Spinal cord (tissue), 10 donors: ENCODE results near the gene RNASE8. TPM values are rescaled to one million over a fixed set of nuclear protein-coding genes. Genes with fewer than 3 reads are reported as not detected.
A peak's percentile ranks its signal among the peaks of the same experiment; 100 is the strongest.

Experiments
- DNase-seq, 6 donors: peaks; one replicate each; pipeline versions ENCODE4 v3.0.0 to v3.0.0-alpha.2; 2013 to 2015; ENCODE audit warnings: low spot score in 6 of 6, low read depth in 4 of 6
- H3K27ac ChIP-seq: one replicate; pipeline ENCODE4 v1.5.1; 2013; ENCODE audit warnings: low read depth, low read length, control low read depth
- H3K27me3 ChIP-seq: one replicate; pipeline ENCODE4 v1.6.1; 2013; ENCODE audit warnings: low read length; ENCODE audit not compliant: control insufficient read depth, insufficient read depth
- H3K36me3 ChIP-seq: one replicate; pipeline ENCODE4 v1.6.1; 2013; ENCODE audit warnings: low read length; ENCODE audit not compliant: control insufficient read depth, insufficient read depth
- H3K4me1 ChIP-seq: one replicate; pipeline ENCODE4 v1.6.1; 2013; ENCODE audit warnings: low read length; ENCODE audit not compliant: control insufficient read depth, insufficient read depth
- H3K4me3 ChIP-seq: one replicate; pipeline ENCODE4 v1.5.1; 2013; ENCODE audit warnings: low read depth, low read length, control low read depth
- H3K9me3 ChIP-seq: one replicate; pipeline ENCODE4 v1.6.1; 2013; ENCODE audit warnings: low read length; ENCODE audit not compliant: control insufficient read depth, insufficient read depth
- WGBS: methylation state at CpG from one replicate; pipeline ENCODE4 v1.1.5; 2013; ENCODE audit warnings: missing lambda C conversion rate; ENCODE audit not compliant: insufficient coverage; 5-methylcytosine and 5-hydroxymethylcytosine counted together
- polyA plus RNA-seq, 2 donors: library from polyadenylated mRNA; unstranded; fragments of 120-200 nt; gene quantifications; one replicate each; pipeline ENCODE4 v1.2.1, GENCODE V29; 2013; ENCODE audit not compliant: insufficient read length in 2 of 2
- total RNA-seq, 2 donors: library from RNA; depleted of rRNA in 1 of 2; stranded (reverse); fragments of 120-200 nt in 1 of 2; fragments of >200 nt in 1 of 2; gene quantifications; one replicate each; pipeline versions ENCODE4 v1.2.3 to v1.2.4, GENCODE V29; 2013 to 2014
- donor health status: healthy.

The RNASE8 gene
- total and polyA plus RNA-seq, 4 donors, result not detected

GRCh38 chr14:21096978-21097635 is 39.5 kb downstream of the RNASE8 start:
- Histone ChIP-seq H3K4me3 (peak overlapping the region; percentile 39), H3K27ac (peak overlapping the region; percentile 91), H3K9me3 (no peaks in the 10 kb centered on the region), H3K4me1 (peaks cover 45% of the 10 kb centered on the region), H3K27me3 (no peaks in the 10 kb centered on the region), H3K36me3 (peaks cover 13% of the 10 kb centered on the region)
- peak in 1 of 6 donors; percentile 31 for DNase-seq
- 26% methylated on average over 4 of the region's 10 CpGs for WGBS

GRCh38 chr14:21097636-21098075 is 40.0 kb downstream of the RNASE8 start:
- no peaks in the 10 kb centered on the region for H3K27me3 ChIP-seq
- H3K27ac ChIP-seq, result peak overlapping the region; percentile 91
- WGBS, result 0% methylated on average over 7 of the region's 19 CpGs
- no peaks in the 10 kb centered on the region for H3K9me3 ChIP-seq
- peaks cover 46% of the 10 kb centered on the region for H3K4me1 ChIP-seq
- H3K4me3 ChIP-seq, result peak overlapping the region; percentile 39
- peak in 1 of 6 donors; percentile 47 for DNase-seq
- H3K36me3 ChIP-seq, result peaks cover 8% of the 10 kb centered on the region

GRCh38 chr14:21098076-21098891 is 40.7 kb downstream of the RNASE8 start, which contains the start of gene ZNF219:
TSS of gene ZNF219 (minus strand) at chr14:21098655. CDS start at chr14:21093591, 5,064 bp downstream.
- peak in 2 of 6 donors; percentile 87 for DNase-seq
- H3K4me3 ChIP-seq, result peak within 1 kb of the TSS; percentile 75
- H3K4me1 ChIP-seq, result peaks cover 46% of the 10 kb centered on the region
- WGBS, result 0% methylated on average over 16 of the region's 90 CpGs
- H3K27ac ChIP-seq, result peak within 1 kb of the TSS; percentile 92
- H3K36me3 ChIP-seq, result peaks cover 1% of the 10 kb centered on the region
- H3K9me3 ChIP-seq, result no peaks in the 10 kb centered on the region
- H3K27me3 ChIP-seq, result no peaks in the 10 kb centered on the region

- WGBS, result no CpG with 5 or more reads among the region's 16 CpGs
- H3K4me1 ChIP-seq, result peaks cover 44% of the 10 kb centered on the region
- H3K27me3 ChIP-seq, result no peaks in the 10 kb centered on the region
- peak overlapping the region; percentile 92 for H3K27ac ChIP-seq
- peak overlapping the region; percentile 75 for H3K4me3 ChIP-seq
- no peaks in the 10 kb centered on the region for H3K9me3 ChIP-seq
- DNase-seq, result no peak
- H3K36me3 ChIP-seq, result no peaks in the 10 kb centered on the region
These were observed 41.4 kb downstream of the RNASE8 start for GRCh38 chr14:21098892-21099595.

GRCh38 chr14:21099596-21099985 is 42.0 kb downstream of the RNASE8 start:
- Histone ChIP-seq H3K27ac (peak overlapping the region; percentile 92), H3K9me3 (no peaks in the 10 kb centered on the region), H3K36me3 (no peaks in the 10 kb centered on the region), H3K4me1 (peaks cover 45% of the 10 kb centered on the region), H3K27me3 (no peaks in the 10 kb centered on the region), H3K4me3 (peak overlapping the region; percentile 75)
- no CpG with 5 or more reads among the region's 5 CpGs for WGBS
- DNase-seq, result no peak

- Histone ChIP-seq H3K4me3 (no peak within 1 kb of the TSS), H3K27me3 (no peaks in the 10 kb centered on the region), H3K27ac (peak within 1 kb of the TSS; percentile 92), H3K4me1 (peaks cover 46% of the 10 kb centered on the region), H3K9me3 (no peaks in the 10 kb centered on the region), H3K36me3 (no peaks in the 10 kb centered on the region)
- WGBS, result 100% methylated on average over 2 of the region's 5 CpGs
- no peak for DNase-seq
These were observed 43.3 kb downstream of the RNASE8 start, which contains the start of gene TMEM253 for GRCh38 chr14:21100931-21101330. TSS of gene TMEM253 (plus strand) at chr14:21101066. CDS start at chr14:21101344, 278 bp downstream.

GRCh38 chr14:21101802-21102413 is 44.3 kb downstream of the RNASE8 start:
- no peak overlapping the region for H3K4me3 ChIP-seq
- no peak overlapping the region for H3K27ac ChIP-seq
- no peaks in the 10 kb centered on the region for H3K27me3 ChIP-seq
- peaks cover 53% of the 10 kb centered on the region for H3K4me1 ChIP-seq
- H3K36me3 ChIP-seq, result no peaks in the 10 kb centered on the region
- H3K9me3 ChIP-seq, result no peaks in the 10 kb centered on the region
- no peak for DNase-seq
- 85% methylated on average over 3 of the region's 8 CpGs for WGBS

- peak overlapping the region; percentile 87 for H3K4me3 ChIP-seq
- peak in 1 of 6 donors; percentile 55 for DNase-seq
- WGBS, result 18% methylated on average over 5 of the region's 9 CpGs
These were observed 45.1 kb downstream of the RNASE8 start for GRCh38 chr14:21102521-21103410.

More at GRCh38 chr14:21102521-21103410, 45.1 kb downstream of the RNASE8 start:
- Histone ChIP-seq H3K9me3 (no peaks in the 10 kb centered on the region), H3K27me3 (no peaks in the 10 kb centered on the region), H3K27ac (peak overlapping the region; percentile 99), H3K36me3 (no peaks in the 10 kb centered on the region), H3K4me1 (peaks cover 51% of the 10 kb centered on the region)
